Uterus (tissue), 4 donors: Measurements from ENCODE around the gene MCTS1. TPM values are rescaled to one million over a fixed set of nuclear protein-coding genes. Genes with fewer than 3 reads are reported as not detected.
"Not testable (repeated sequence)": the region's sequence is repeated elsewhere in the genome, so short reads cannot be mapped to it uniquely, and the experiment has no call there.

Experiments used
- DNase-seq, 2 donors: peaks; one replicate each; pipeline ENCODE4 v3.0.0-alpha.2; 2019 to 2020
- H3K27ac ChIP-seq, 2 donors: fragments of 200-600 bp; sonication (generic); 1 replicate in 1 of 2; 2 replicates in 1 of 2; pipeline ENCODE4 v1.5.1; 2016 to 2018
- H3K27me3 ChIP-seq, 2 donors: fragments of 200-600 bp; sonication (generic); one replicate each; pipeline ENCODE4 v1.5.1; 2018 to 2019; ENCODE audit warnings: control low read depth in 1 of 2
- H3K36me3 ChIP-seq, 2 donors: fragments of 200-600 bp; sonication (generic); one replicate each; pipeline ENCODE4 v1.5.1; 2019; ENCODE audit warnings: control low read depth in 1 of 2
- H3K4me1 ChIP-seq, 2 donors: fragments of 200-600 bp; sonication (generic); one replicate each; pipeline ENCODE4 v1.5.1; 2018 to 2019; ENCODE audit warnings: control low read depth in 1 of 2
- H3K4me3 ChIP-seq, 2 donors: fragments of 200-600 bp; sonication (generic); 1 replicate in 1 of 2; 2 replicates in 1 of 2; pipeline ENCODE4 v1.5.1; 2018 to 2019; ENCODE audit warnings: mild to moderate bottlenecking in 1 of 2
- H3K9me3 ChIP-seq, 2 donors: fragments of 200-600 bp; sonication (generic); one replicate each; pipeline ENCODE4 v1.5.1; 2019; ENCODE audit warnings: control low read depth in 1 of 2
- CTCF ChIP-seq, 4 experiments: fragments of 200-600 bp in 2 of 4; fragments of 450-650 bp in 2 of 4; sonication (generic) in 2 of 4; IDR thresholded peaks; one replicate each; pipeline ENCODE4 v1.5.1; 2016 to 2019; ENCODE audit warnings: antibody characterized with exemption in 4 of 4, mild to moderate bottlenecking in 2 of 4, moderate library complexity in 1 of 4
- POLR2A ChIP-seq, 2 donors: fragments of 450-650 bp; IDR thresholded peaks; one replicate each; pipeline ENCODE4 v1.6.1; 2016; ENCODE audit warnings: antibody characterized with exemption in 2 of 2, mild to moderate bottlenecking in 1 of 2, moderate library complexity in 1 of 2
- intact Hi-C: fragments of 100-400 bp; cut with DNase I; formaldehyde crosslinking; loops from one replicate; pipeline ENCODE4 v1.15.1; 2023; ENCODE audit warnings: low total_unique reads
- total RNA-seq, 4 donors: library from RNA; depleted of rRNA in 3 of 4; stranded (reverse); fragments of >200 nt in 3 of 4; gene quantifications; one replicate each; pipeline versions ENCODE4 v1.1.0 to v1.2.4, GENCODE V29; 2014 to 2023
- donor health status: DM: yes; HTN: yes; CAD: no.

Gene MCTS1
- total RNA-seq, 4 donors from 2014 or later = 9.0 to 36.1 (median 22.6) TPM

GRCh38 chrX:120568609-120569008, 35.3 kb upstream of the MCTS1 start:
- TF ChIP-seq POLR2A (IDR thresholded peaks at IDR 0.05) (no peak), CTCF (IDR thresholded peaks at IDR 0.05) (no peak)
- no peak overlapping the region for H3K27ac ChIP-seq
- intact Hi-C loops = no loop called here
- H3K9me3 ChIP-seq = no peaks in the 10 kb centered on the region
- H3K4me1 ChIP-seq = no peaks in the 10 kb centered on the region
- H3K36me3 ChIP-seq = no peaks in the 10 kb centered on the region
- no peak overlapping the region for H3K4me3 ChIP-seq
- H3K27me3 ChIP-seq = no peaks in the 10 kb centered on the region
- no peak for DNase-seq

GRCh38 chrX:120570011-120570600, 33.8 kb upstream of the MCTS1 start:
- intact Hi-C loops = no loop called here
- Histone ChIP-seq H3K27ac (no peak overlapping the region), H3K9me3 (no peaks in the 10 kb centered on the region), H3K4me3 (no peak overlapping the region), H3K36me3 (no peaks in the 10 kb centered on the region), H3K27me3 (no peaks in the 10 kb centered on the region), H3K4me1 (no peaks in the 10 kb centered on the region)
- no peak for TF ChIP-seq CTCF (IDR thresholded peaks at IDR 0.05)
- TF ChIP-seq POLR2A (IDR thresholded peaks at IDR 0.05) = no peak
- no peak for DNase-seq

- intact Hi-C loops = not testable (repeated sequence)
Measured at GRCh38 chrX:120573806-120574205, 30.1 kb upstream of the MCTS1 start.

GRCh38 chrX:120575379-120576114, 28.4 kb upstream of the MCTS1 start:
- intact Hi-C loops = no loop called here
- Histone ChIP-seq H3K4me1 (no peaks in the 10 kb centered on the region), H3K4me3 (no peak overlapping the region), H3K27me3 (no peaks in the 10 kb centered on the region), H3K27ac (no peak overlapping the region), H3K9me3 (no peaks in the 10 kb centered on the region), H3K36me3 (no peaks in the 10 kb centered on the region)
- no peak for DNase-seq
- TF ChIP-seq POLR2A (IDR thresholded peaks at IDR 0.05) (no peak), CTCF (IDR thresholded peaks at IDR 0.05) (no peak)

More at GRCh38 chrX:120573806-120574205, 30.1 kb upstream of the MCTS1 start:
- H3K9me3 ChIP-seq, H3K36me3 ChIP-seq, H3K27ac ChIP-seq, H3K27me3 ChIP-seq, DNase-seq, H3K4me1 ChIP-seq, H3K4me3 ChIP-seq: not testable (repeated sequence)

- no peaks in the 10 kb centered on the region for H3K27me3 ChIP-seq
- no peak overlapping the region for H3K27ac ChIP-seq
- no peak overlapping the region for H3K4me3 ChIP-seq
- TF ChIP-seq CTCF (IDR thresholded peaks at IDR 0.05) (no peak), POLR2A (IDR thresholded peaks at IDR 0.05) (no peak)
- intact Hi-C loops = no loop called here
- no peaks in the 10 kb centered on the region for H3K4me1 ChIP-seq
- H3K36me3 ChIP-seq = no peaks in the 10 kb centered on the region
- no peak for DNase-seq
- no peaks in the 10 kb centered on the region for H3K9me3 ChIP-seq
Measured at GRCh38 chrX:120585702-120586101, 18.2 kb upstream of the MCTS1 start.
